A549 treated with ZK216348 at 1 μM for 4 hours (cell line): ENCODE results near the gene SSR3. TPM values are rescaled to one million over a fixed set of nuclear protein-coding genes. Genes with fewer than 3 reads are reported as not detected.

Experiments used
- total RNA-seq: library from RNA; stranded (reverse); fragments of 200-300 nt; extraction: Qiagen RNA extraction; gene quantifications from 5 replicates; pipeline ENCODE4 v1.2.3, GENCODE V29; 2022; ENCODE audit warnings: low read depth

The SSR3 gene
- 143 to 199 TPM (median 180 TPM) in 5 replicates for total RNA-seq

GRCh38 chr3:156554842-156555687 lies at the start of gene SSR3:
Gene SSR3 (minus strand): TSS chr3:156555117. CDS start chr3:156555089, 28 bp downstream.

Other genes starting within 250 kb of the SSR3 start
- gene TIPARP, start 119.5 kb upstream of the SSR3 start, total RNA-seq = 39.4 to 75.2 TPM (median 51.1 TPM) in 5 replicates